ENCODE results near the gene ERF.

Gene ERF

DNA sequence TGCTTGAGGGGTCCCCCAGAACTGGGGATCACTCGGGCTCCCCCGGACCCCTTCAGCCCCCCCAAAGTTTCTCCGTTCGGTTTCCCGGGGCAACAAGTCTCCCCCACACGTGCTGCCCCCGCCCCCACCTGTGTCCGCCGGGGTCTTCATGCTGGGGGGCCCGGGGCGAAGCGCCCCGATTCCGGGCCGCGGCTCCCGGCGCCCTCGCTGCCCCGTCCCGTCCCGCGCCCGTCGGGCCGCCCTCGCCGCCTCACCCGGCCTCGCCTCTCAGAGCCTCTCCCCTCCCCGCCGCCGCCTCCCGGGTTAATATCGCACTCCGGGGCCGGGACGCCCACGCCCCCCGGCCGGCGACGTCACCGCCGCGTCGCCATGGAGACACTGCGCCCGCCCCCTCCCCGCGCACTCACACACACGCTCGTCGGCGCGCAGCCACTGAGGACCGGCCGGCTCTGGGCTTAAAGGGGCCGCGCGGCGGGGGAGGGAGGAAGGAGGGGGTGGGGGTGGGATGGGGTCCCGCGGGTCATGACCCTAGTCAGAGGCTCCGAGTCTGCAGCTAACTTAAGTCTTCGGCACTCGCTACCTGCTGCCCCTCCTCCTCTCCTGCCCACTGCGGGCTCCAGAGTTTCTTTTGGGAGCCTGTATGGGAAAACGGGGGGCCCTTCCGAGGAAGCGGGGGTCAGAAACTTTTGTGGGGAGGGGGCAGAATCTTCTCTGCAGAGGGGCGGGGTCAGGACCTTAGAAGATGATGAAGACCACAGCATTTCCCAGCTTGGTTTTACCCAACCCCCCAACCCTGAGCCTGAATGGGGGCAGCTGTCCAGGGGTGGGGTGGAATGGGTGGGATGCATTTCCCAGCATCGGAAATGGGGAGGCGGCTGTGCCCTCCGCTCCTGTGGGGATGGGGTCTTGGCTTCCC is at the start of gene ERF:
TSS of gene ERF (minus strand) at position 279 of the 916 bp plus-strand sequence. CDS start at position 150, 129 bp downstream.
- H3K4me3 ChIP-seq (ENCODE audit: low read depth, low read length) = peak within 1 kb of the TSS; percentile 67
- peak; percentile 37 for TF ChIP-seq POLR2A (IDR thresholded peaks at IDR 0.05; ENCODE audit: extremely low read depth, insufficient read length)
- TF ChIP-seq, protein P1, sequence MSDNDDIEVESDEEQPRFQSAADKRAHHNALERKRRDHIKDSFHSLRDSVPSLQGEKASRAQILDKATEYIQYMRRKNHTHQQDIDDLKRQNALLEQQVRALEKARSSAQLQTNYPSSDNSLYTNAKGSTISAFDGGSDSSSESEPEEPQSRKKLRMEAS (IDR thresholded peaks at IDR 0.05; ENCODE audit: low read depth, low read length) = no peak
- peak; percentile 87 for DNase-seq (ENCODE audit: low read depth)

DNA sequence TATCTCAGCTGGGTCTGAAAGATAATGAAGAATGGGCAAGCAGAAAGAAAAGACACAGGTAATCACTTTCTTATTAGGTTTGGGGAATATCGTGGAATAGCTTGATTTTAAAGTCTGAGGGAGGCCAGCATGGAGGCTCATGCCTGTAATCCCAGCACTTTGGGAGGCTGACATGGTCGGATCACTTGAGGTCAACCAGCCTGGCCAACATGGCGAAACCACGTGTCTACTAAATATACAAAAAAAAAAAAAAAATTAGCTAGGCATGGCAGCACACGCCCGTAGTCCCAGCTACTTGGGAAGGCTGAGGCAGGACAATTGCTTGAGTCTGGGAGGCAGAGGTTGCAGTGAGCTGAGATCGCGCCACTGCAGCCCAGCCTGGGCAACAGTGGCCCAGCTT is 48.9 kb upstream of the ERF start:
- TF ChIP-seq, protein P1 (IDR thresholded peaks at IDR 0.05; ENCODE audit: low read depth, low read length) = no peak
- TF ChIP-seq POLR2A (IDR thresholded peaks at IDR 0.05; ENCODE audit: extremely low read depth, insufficient read length) = no peak
- TF ChIP-seq MYC (IDR thresholded peaks at IDR 0.05; ENCODE audit: low read depth, low read length) = no peak
- TF ChIP-seq, protein P2, sequence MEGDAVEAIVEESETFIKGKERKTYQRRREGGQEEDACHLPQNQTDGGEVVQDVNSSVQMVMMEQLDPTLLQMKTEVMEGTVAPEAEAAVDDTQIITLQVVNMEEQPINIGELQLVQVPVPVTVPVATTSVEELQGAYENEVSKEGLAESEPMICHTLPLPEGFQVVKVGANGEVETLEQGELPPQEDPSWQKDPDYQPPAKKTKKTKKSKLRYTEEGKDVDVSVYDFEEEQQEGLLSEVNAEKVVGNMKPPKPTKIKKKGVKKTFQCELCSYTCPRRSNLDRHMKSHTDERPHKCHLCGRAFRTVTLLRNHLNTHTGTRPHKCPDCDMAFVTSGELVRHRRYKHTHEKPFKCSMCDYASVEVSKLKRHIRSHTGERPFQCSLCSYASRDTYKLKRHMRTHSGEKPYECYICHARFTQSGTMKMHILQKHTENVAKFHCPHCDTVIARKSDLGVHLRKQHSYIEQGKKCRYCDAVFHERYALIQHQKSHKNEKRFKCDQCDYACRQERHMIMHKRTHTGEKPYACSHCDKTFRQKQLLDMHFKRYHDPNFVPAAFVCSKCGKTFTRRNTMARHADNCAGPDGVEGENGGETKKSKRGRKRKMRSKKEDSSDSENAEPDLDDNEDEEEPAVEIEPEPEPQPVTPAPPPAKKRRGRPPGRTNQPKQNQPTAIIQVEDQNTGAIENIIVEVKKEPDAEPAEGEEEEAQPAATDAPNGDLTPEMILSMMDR (IDR thresholded peaks at IDR 0.05; ENCODE audit: low read depth, low read length) = no peak
- DNase-seq (ENCODE audit: low read depth) = no peak
- no peak overlapping the region for H3K4me3 ChIP-seq (ENCODE audit: low read depth, low read length)

DNA sequence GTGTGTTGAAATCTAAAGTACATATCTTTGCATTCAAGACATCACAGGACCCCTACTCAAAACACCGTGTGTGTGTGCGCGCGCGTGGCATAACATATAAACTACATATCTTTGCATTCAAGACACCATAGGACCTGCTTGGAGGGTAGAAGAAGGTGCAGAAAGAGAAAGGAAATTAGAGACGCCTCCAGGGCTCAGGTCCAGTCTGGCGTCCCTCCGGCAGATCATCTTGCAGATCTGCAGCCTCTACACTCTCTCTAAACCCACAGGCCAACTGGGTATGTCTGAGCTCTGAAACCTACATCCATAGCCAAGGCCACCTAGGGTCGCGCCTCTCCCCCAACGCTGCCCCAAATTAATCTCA is 48.2 kb upstream of the ERF start:
- H3K4me3 ChIP-seq (ENCODE audit: low read depth, low read length) = no peak overlapping the region
- TF ChIP-seq POLR2A (IDR thresholded peaks at IDR 0.05; ENCODE audit: extremely low read depth, insufficient read length) (no peak), MYC (IDR thresholded peaks at IDR 0.05; ENCODE audit: low read depth, low read length) (no peak)
- DNase-seq (ENCODE audit: low read depth) = no peak

DNA sequence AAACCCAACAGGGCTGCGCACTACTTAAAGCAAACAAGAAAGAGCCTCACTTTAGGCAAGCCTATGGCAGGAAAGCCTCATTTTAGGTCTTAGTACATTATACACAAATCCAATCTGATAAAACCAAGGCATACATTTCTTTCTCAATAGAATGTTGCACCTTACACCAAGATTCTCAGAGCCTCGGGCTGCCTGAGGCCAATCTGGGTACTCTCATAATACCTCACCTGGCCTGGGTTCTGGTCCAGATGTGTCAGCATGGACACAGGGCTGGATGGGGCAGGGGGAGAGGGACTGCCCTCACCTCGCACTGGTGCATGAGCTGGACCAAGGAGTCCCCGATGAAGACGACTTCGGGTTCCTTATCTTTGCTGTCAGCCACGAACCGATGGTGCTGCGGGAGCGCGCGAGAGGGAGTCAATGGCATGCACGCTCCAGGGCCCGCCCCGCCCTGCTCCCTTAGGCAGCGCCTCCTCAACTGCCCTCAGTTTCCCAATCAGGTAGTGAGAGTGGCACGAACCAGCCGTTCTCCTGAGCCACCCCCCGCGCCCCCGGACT is 46.8 kb upstream of the ERF start, which contains the start of gene PRR19:
TSS of gene PRR19 (plus strand) at position 487 of the 558 bp plus-strand sequence. CDS start 7,453 bp downstream, outside the sequence.
- TF ChIP-seq, protein P1 (IDR thresholded peaks at IDR 0.05; ENCODE audit: low read depth, low read length) = no peak
- TF ChIP-seq MYC (IDR thresholded peaks at IDR 0.05; ENCODE audit: low read depth, low read length) = no peak
- TF ChIP-seq, protein P2 (IDR thresholded peaks at IDR 0.05; ENCODE audit: low read depth, low read length) = no peak
- DNase-seq (ENCODE audit: low read depth) = peak; percentile 37
- H3K4me3 ChIP-seq (ENCODE audit: low read depth, low read length) = peak within 1 kb of the TSS; percentile 59

DNA sequence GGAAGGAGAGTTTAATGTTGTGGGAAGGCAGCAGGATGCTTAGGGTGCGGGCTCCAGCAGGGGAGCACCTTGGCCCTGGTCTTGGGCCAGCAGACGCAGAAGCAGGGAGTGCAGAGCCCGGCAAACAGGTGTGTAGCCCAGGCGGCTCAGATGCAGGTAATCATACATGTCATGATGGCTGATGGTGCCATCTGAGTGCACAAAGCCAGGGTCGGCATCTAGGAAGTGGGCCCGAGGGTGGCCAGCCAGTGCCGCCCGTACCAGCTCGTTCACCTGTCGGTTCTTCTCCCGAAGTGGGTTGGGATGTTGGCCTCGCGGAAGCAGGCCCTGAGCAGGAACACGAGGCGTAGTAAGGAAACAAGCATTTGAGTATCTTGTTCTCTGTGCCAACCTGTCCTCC is 42.1 kb upstream of the ERF start:
- TF ChIP-seq POLR2A (IDR thresholded peaks at IDR 0.05; ENCODE audit: extremely low read depth, insufficient read length) (no peak), MYC (IDR thresholded peaks at IDR 0.05; ENCODE audit: low read depth, low read length) (no peak)
- TF ChIP-seq, protein P2 (IDR thresholded peaks at IDR 0.05; ENCODE audit: low read depth, low read length) = no peak
- TF ChIP-seq, protein P1 (IDR thresholded peaks at IDR 0.05; ENCODE audit: low read depth, low read length) = no peak
- no peak for DNase-seq (ENCODE audit: low read depth)
- H3K4me3 ChIP-seq (ENCODE audit: low read depth, low read length) = no peak overlapping the region

DNA sequence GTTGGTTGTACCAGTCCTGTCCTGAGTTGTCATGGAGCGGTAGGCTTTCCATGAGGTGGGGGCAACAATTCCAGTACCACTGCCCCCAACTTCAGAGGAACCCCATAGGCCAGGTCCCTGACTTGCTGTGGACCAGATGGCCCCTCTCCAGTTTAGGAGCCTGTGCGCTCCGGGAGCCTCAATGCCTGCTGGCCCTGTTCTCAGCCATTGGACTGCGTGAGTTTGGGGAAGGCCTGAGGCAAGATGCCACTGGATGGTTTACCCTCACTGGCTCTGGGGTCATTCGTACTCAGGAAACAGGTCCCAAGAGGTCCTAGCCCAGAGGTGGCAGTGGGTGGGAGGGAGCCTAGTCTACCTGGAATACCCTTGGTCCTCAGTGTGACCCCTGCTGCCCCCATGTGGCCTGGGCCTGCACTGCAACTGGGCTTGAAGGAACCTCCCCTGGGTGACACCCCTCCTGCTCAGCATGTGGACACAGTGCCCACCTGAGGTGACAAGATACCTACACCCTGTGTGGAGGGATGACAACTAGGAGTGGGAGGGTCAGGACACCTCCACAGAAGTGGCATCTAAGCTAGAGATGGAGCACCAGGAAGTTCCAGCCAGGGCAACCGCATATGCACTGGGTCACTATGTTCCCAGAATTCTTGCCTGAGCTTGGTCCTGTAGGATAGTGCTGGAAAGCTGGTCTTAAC is 41.0 kb upstream of the ERF start:
- TF ChIP-seq, protein P2 (IDR thresholded peaks at IDR 0.05; ENCODE audit: low read depth, low read length) = peak; percentile 85
- no peak for TF ChIP-seq POLR2A (IDR thresholded peaks at IDR 0.05; ENCODE audit: extremely low read depth, insufficient read length)
- TF ChIP-seq, protein P1 (IDR thresholded peaks at IDR 0.05; ENCODE audit: low read depth, low read length) = peak; percentile 24; the same call in 1 of the 2 replicates
- no peak for TF ChIP-seq MYC (IDR thresholded peaks at IDR 0.05; ENCODE audit: low read depth, low read length)
- H3K4me3 ChIP-seq (ENCODE audit: low read depth, low read length) = no peak overlapping the region
- DNase-seq (ENCODE audit: low read depth) = peak; percentile 58
